GM12878 (cell line): Measurements from ENCODE around the gene PPARA. TPM values are rescaled to one million over a fixed set of nuclear protein-coding genes. Genes with fewer than 3 reads are reported as not detected.

Experiments used
- ATAC-seq: fragments of 200-7000 bp; cut with Tn5 transposase; 3 replicates; pipeline ENCODE4 v1.9.1; 2020; ENCODE audit warnings: mild to moderate bottlenecking, moderate library complexity
- BruUV-seq: library from RNA; stranded (reverse); fragments of 400-500 nt; replicated peaks from 2 replicates; lab custom pipeline; 2021; lab: Mats Ljungman, UMichigan
- CTCF ChIA-PET: fragments of 300-600 bp; sonication (Branson Sonifier 250); formaldehyde crosslinking; extraction: SDS; loops from one replicate; lab custom pipeline; 2021; ENCODE audit warnings: inconsistent platforms; lab: Yijun Ruan, JAX
- POLR2A ChIA-PET: fragments of 350-600 bp; formaldehyde crosslinking; extraction: SDS; loops from one replicate; lab custom pipeline; 2021; ENCODE audit warnings: inconsistent platforms; lab: Charles Lee
- RAD21 ChIA-PET: fragments of 300-600 bp; sonication (Branson Sonifier 250); formaldehyde crosslinking; loops from one replicate; lab custom pipeline; 2023; ENCODE audit warnings: antibody characterized with exemption; ENCODE audit not compliant: unreplicated experiment; lab: Charles Lee
- SMC1A ChIA-PET: fragments of 300-600 bp; sonication (Branson Sonifier 250); formaldehyde crosslinking; loops from one replicate; lab custom pipeline; 2023; ENCODE audit not compliant: unreplicated experiment, uncharacterized antibody; lab: Charles Lee
- DNase-seq: peaks from one replicate; pipeline ENCODE4 v3.0.0-alpha.2; 2011; ENCODE audit warnings: low read depth, low spot score
- FAIRE-seq: peaks from 3 replicates; lab custom pipeline; 2011; peaks lifted over from hg19 to GRCh38; lab: Jason Lieb, UNC
- H2AFZ ChIP-seq: 2 replicates; pipeline ENCODE4 v1.6.0; 2011; ENCODE audit warnings: low read depth, low read length, control low read depth; ENCODE audit not compliant: control insufficient read depth
- H3K27ac ChIP-seq: 2 replicates; pipeline ENCODE4 v1.5.1; 2011; ENCODE audit warnings: control low read depth; ENCODE audit not compliant: control insufficient read depth, insufficient read depth
- H3K27me3 ChIP-seq, 2 experiments: replicated peaks in 1 of 2; 2 replicates each; pipeline versions ENCODE4 v1.6.0 to v1.6.1; 2011; ENCODE audit warnings: low read length in 1 of 2; ENCODE audit not compliant: control insufficient read depth in 2 of 2, insufficient read depth in 2 of 2
- H3K36me3 ChIP-seq, 2 experiments: 2 replicates each; pipeline ENCODE4 v1.5.1; 2011; ENCODE audit warnings: low read length in 1 of 2; ENCODE audit not compliant: control insufficient read depth in 2 of 2, insufficient read depth in 2 of 2
- H3K4me1 ChIP-seq: 2 replicates; pipeline ENCODE4 v1.6.1; 2011; ENCODE audit warnings: mild to moderate bottlenecking, low read length, moderate library complexity, mixed read lengths; ENCODE audit not compliant: control insufficient read depth, insufficient read depth
- H3K4me2 ChIP-seq: 2 replicates; pipeline ENCODE4 v1.6.0; 2011; ENCODE audit warnings: control low read depth; ENCODE audit not compliant: control insufficient read depth, insufficient read depth
- H3K4me3 ChIP-seq: fragments of 200-600 bp; sonication (generic); 2 replicates; pipeline ENCODE4 v1.5.1; 2016
- H3K79me2 ChIP-seq: 2 replicates; pipeline ENCODE4 v1.6.0; 2011; ENCODE audit warnings: low read length; ENCODE audit not compliant: control insufficient read depth, insufficient read depth
- H3K9ac ChIP-seq: 2 replicates; pipeline ENCODE4 v1.8.0; 2011; ENCODE audit warnings: low read length, control low read depth, mixed read lengths; ENCODE audit not compliant: control insufficient read depth, insufficient read depth
- H3K9me3 ChIP-seq: replicated peaks from 3 replicates; pipeline ENCODE4 v1.5.1; 2011; ENCODE audit warnings: mild to moderate bottlenecking, low read length; ENCODE audit not compliant: control insufficient read depth, insufficient read depth
- H4K20me1 ChIP-seq: 2 replicates; pipeline ENCODE4 v1.6.0; 2011; ENCODE audit not compliant: control insufficient read depth, insufficient read depth
- ATF3 ChIP-seq: IDR thresholded peaks from 2 replicates; pipeline ENCODE4 v1.6.1; 2011; ENCODE audit warnings: low read depth, mild to moderate bottlenecking, low read length, moderate library complexity, borderline replicate concordance; ENCODE audit errors: extremely low read depth
- BRCA1 ChIP-seq: IDR thresholded peaks from 2 replicates; pipeline ENCODE4 v1.6.1; 2011; ENCODE audit warnings: low read depth, low read length, improper control_type of control experiment
- CBX5 ChIP-seq: sonication (generic); IDR thresholded peaks from 2 replicates; pipeline ENCODE4 v1.6.1; 2016; ENCODE audit warnings: low read depth, moderate library complexity, mild to moderate bottlenecking, inconsistent platforms
- CEBPZ ChIP-seq: fragments of 150-350 bp; IDR thresholded peaks from 2 replicates; pipeline ENCODE4 v1.6.1; 2016; ENCODE audit warnings: low read depth, low read length
- NFYB ChIP-seq: IDR thresholded peaks from 2 replicates; pipeline ENCODE4 v1.6.1; 2011; ENCODE audit warnings: low read depth, mild to moderate bottlenecking, low read length, improper control_type of control experiment, moderate library complexity; ENCODE audit not compliant: insufficient read depth
- RELA ChIP-seq: fragments of 450-650 bp; IDR thresholded peaks from 2 replicates; pipeline ENCODE4 v1.8.0; 2014; ENCODE audit warnings: borderline replicate concordance; ENCODE audit not compliant: partially characterized antibody
- RELB ChIP-seq: fragments of 450-650 bp; IDR thresholded peaks from 2 replicates; pipeline ENCODE4 v1.6.1; 2017; ENCODE audit warnings: low read depth, mild to moderate bottlenecking, moderate library complexity
- SMAD5 ChIP-seq: IDR thresholded peaks from 2 replicates; pipeline ENCODE4 v1.6.1; 2016; ENCODE audit warnings: antibody characterized with exemption, low read depth
- SUZ12 ChIP-seq: fragments of 200-600 bp; sonication (generic); IDR thresholded peaks from one replicate; pipeline ENCODE4 v1.6.1; 2018; ENCODE audit warnings: antibody characterized with exemption, mild to moderate bottlenecking; ENCODE audit not compliant: unreplicated experiment
- ZNF274 ChIP-seq: IDR thresholded peaks from one replicate; pipeline ENCODE4 v1.8.0; 2011; ENCODE audit not compliant: insufficient read length, insufficient read depth
- WGBS: methylation state at CpG from one replicate; pipeline ENCODE4 v1.1.6; 2016; ENCODE audit warnings: low lambda C conversion rate; ENCODE audit not compliant: insufficient replicate concordance, insufficient coverage; ENCODE audit errors: missing lambda C conversion rate; 5-methylcytosine and 5-hydroxymethylcytosine counted together
- in situ Hi-C: fragments of 300-500 bp; cut with MboI; formaldehyde crosslinking; loops from 9 replicates; pipeline ENCODE4 v1.14.3; 2018; ENCODE audit warnings: mixed read lengths
- intact Hi-C: fragments of 100-400 bp; cut with micrococcal nuclease; formaldehyde crosslinking; loops from one replicate; pipeline ENCODE4 v1.14.2; 2022; ENCODE audit not compliant: unreplicated experiment
- polyA plus RNA-seq, 11 experiments: library from polyadenylated mRNA; depleted of rRNA in 4 of 11; unstranded in 6 of 11; stranded (reverse) in 5 of 11; fragments of >200 nt; fragmentation: Nextera tagmentation in 4 of 11; fragmentation: Illumina TruSeq in 1 of 11; extraction: Ambion mirVana in 4 of 11; extraction: Trizol in 1 of 11; gene quantifications; 1 replicate in 1 of 11; 2 replicates in 10 of 11; pipeline versions ENCODE4 v1.2.1 to v1.2.3, GENCODE V29; 2011 to 2016; ENCODE audit warnings: inconsistent platforms in 2 of 11, missing spikeins in 2 of 11, low read depth in 1 of 11
- total RNA-seq, 4 experiments: library from RNA; depleted of rRNA in 3 of 4; stranded (reverse); fragments of >200 nt in 3 of 4; fragmentation: Illumina TruSeq in 1 of 4; extraction: Trizol in 1 of 4; gene quantifications; 2 replicates each; pipeline versions ENCODE4 v1.2.1 to v1.2.3, GENCODE V29; 2013 to 2021
- TF ChIP-seq, protein P1 (sequence below): fragments of 450-650 bp; formaldehyde crosslinking; IDR thresholded peaks from 2 replicates; pipeline ENCODE4 v1.4.0; 2020; ENCODE audit warnings: mild to moderate bottlenecking, moderate library complexity

Gene PPARA
- total and polyA plus RNA-seq, 10 of the 15 experiments (the other 5 are each of a cell fraction or from before 2014, with no cell fraction given) = 0.72 to 10.4 (median 4.6) TPM

DNA sequence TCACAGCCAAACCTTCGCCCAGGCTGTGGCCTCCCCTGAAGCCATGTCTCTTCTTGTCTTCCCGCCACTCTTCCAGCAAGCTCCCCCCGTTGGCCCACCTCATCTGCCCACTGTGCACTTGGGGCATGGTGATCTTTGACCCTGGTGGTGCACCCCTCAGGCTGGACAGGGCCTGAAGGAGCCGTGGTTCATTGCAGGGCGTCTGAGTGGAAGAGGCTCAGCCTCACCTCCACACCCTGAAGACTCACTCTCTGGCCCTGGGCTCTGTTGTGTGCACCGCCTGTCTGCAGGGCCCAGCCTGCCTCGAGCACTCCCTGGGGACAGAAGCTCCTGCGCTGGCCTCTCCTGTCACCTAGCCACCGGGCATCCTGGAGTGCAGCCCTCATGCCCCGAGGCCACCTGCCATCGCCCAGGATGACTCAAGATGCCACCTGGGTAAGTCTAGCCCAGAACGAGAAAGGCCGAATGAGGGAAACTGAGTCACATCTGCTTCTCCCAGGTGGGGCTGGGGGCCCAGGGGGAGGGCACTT lies 40.8 kb upstream of the PPARA start (continued):
- TF ChIP-seq ZNF274 (no peak), CBX5 (no peak)

DNA sequence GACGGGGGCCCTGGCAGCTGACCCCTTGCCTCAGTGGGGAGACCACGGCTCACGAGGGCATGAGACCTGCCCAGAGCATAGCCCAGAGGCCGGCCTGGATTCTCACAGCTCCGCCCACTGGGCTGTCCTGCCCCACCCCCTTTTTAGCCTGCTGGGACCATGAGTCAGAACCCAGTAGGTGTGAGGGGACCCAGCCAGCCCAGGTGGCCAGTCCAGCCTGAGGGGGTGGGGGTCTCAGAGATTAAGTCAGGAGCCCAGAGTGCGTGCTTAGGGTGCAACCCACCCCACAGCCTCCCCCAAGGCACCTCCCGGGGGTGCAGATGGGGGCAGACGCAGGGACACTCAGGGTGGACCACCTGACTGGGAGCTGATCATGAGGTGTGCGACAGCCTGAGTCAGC lies 40.1 kb upstream of the PPARA start:
- H3K9me3 ChIP-seq = no peaks in the 10 kb centered on the region
- no peaks in the 10 kb centered on the region for H3K36me3 ChIP-seq
- no peaks in the 10 kb centered on the region for H4K20me1 ChIP-seq
- in situ Hi-C loops = no loop called here
- 84% methylated on average over 9 of the region's 9 CpGs for WGBS
- RAD21 ChIA-PET = no interaction called here
- POLR2A ChIA-PET = no interaction called here
- H3K79me2 ChIP-seq = no peaks in the 10 kb centered on the region
- H3K4me1 ChIP-seq = no peaks in the 10 kb centered on the region
- CTCF ChIA-PET = interaction anchor here (1.0 to 2.9 kb wide), 2 partner anchors 104 to 109 kb away, joined by 3 to 10 read pairs; no protein-coding TSS in a partner anchor
- H3K4me3 ChIP-seq = no peak overlapping the region
- no peaks in the 10 kb centered on the region for H3K27me3 ChIP-seq
- SMC1A ChIA-PET = interaction anchor here (0.6 kb wide), 1 partner anchor 12 kb away, joined by 4 read pairs; no protein-coding TSS in a partner anchor
- H3K27ac ChIP-seq = no peak overlapping the region
- no peak overlapping the region for H3K4me2 ChIP-seq
- ATAC-seq = peak; percentile 60
- H2AFZ ChIP-seq = no peak overlapping the region
- FAIRE-seq = no peak
- BruUV-seq = no TSS peak
- DNase-seq = no peak
- intact Hi-C loops = no loop called here
- H3K9ac ChIP-seq = no peak overlapping the region
- TF ChIP-seq ATF3 (no peak), CEBPZ (no peak), RELA (no peak), RELB (no peak), BRCA1 (no peak), SMAD5 (no peak), NFYB (no peak), SUZ12 (no peak)
- TF ChIP-seq, protein P1, sequence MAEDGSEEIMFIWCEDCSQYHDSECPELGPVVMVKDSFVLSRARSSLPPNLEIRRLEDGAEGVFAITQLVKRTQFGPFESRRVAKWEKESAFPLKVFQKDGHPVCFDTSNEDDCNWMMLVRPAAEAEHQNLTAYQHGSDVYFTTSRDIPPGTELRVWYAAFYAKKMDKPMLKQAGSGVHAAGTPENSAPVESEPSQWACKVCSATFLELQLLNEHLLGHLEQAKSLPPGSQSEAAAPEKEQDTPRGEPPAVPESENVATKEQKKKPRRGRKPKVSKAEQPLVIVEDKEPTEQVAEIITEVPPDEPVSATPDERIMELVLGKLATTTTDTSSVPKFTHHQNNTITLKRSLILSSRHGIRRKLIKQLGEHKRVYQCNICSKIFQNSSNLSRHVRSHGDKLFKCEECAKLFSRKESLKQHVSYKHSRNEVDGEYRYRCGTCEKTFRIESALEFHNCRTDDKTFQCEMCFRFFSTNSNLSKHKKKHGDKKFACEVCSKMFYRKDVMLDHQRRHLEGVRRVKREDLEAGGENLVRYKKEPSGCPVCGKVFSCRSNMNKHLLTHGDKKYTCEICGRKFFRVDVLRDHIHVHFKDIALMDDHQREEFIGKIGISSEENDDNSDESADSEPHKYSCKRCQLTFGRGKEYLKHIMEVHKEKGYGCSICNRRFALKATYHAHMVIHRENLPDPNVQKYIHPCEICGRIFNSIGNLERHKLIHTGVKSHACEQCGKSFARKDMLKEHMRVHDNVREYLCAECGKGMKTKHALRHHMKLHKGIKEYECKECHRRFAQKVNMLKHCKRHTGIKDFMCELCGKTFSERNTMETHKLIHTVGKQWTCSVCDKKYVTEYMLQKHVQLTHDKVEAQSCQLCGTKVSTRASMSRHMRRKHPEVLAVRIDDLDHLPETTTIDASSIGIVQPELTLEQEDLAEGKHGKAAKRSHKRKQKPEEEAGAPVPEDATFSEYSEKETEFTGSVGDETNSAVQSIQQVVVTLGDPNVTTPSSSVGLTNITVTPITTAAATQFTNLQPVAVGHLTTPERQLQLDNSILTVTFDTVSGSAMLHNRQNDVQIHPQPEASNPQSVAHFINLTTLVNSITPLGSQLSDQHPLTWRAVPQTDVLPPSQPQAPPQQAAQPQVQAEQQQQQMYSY (CRISPR knock-in tag) = no peak
